H9 (cell line): ENCODE measurements around the gene AP3S2. TPM values are rescaled to one million over a fixed set of nuclear protein-coding genes. Genes with fewer than 3 reads are reported as not detected.
"Not testable (repeated sequence)": the region's sequence is repeated elsewhere in the genome, so short reads cannot be mapped to it uniquely, and the experiment has no call there.

Experiments used
- DNase-seq: peaks from one replicate; pipeline ENCODE4 v3.0.0-alpha.2; 2017
- H2AFZ ChIP-seq: one replicate; pipeline ENCODE4 v1.6.1; 2013; ENCODE audit warnings: mild to moderate bottlenecking, low read length, control low read depth, moderate library complexity
- H2AK5ac ChIP-seq: 2 replicates; pipeline ENCODE4 v1.6.1; 2013; ENCODE audit warnings: low read length, control low read depth, mixed read lengths; ENCODE audit not compliant: insufficient read length
- H2BK120ac ChIP-seq: one replicate; pipeline ENCODE4 v1.6.1; 2013; ENCODE audit warnings: low read depth, mild to moderate bottlenecking, low read length, control low read depth, inconsistent platforms; ENCODE audit not compliant: poor library complexity, severe bottlenecking
- H2BK12ac ChIP-seq: 2 replicates; pipeline ENCODE4 v1.6.1; 2013; ENCODE audit warnings: low read length, control low read depth, mixed read lengths, low read depth; ENCODE audit not compliant: insufficient read length
- H2BK15ac ChIP-seq: 2 replicates; pipeline ENCODE4 v1.6.1; 2013; ENCODE audit warnings: low read depth, low read length, control low read depth
- H2BK20ac ChIP-seq: one replicate; pipeline ENCODE4 v1.6.1; 2013; ENCODE audit warnings: low read depth, mild to moderate bottlenecking, low read length, control low read depth, inconsistent platforms; ENCODE audit not compliant: poor library complexity, severe bottlenecking
- H2BK5ac ChIP-seq: 2 replicates; pipeline ENCODE4 v1.6.1; 2013; ENCODE audit warnings: low read length, control low read depth, mixed read lengths; ENCODE audit not compliant: insufficient read length
- H3K14ac ChIP-seq: 2 replicates; pipeline ENCODE4 v1.6.1; 2013; ENCODE audit warnings: low read length, control low read depth; ENCODE audit not compliant: insufficient read depth
- H3K18ac ChIP-seq: 2 replicates; pipeline ENCODE4 v1.6.1; 2013; ENCODE audit warnings: low read depth, mild to moderate bottlenecking, mixed read lengths, low read length, control low read depth; ENCODE audit not compliant: insufficient read length
- H3K23ac ChIP-seq: 2 replicates; pipeline ENCODE4 v1.6.1; 2013; ENCODE audit warnings: low read length, control low read depth, mixed read lengths, low read depth; ENCODE audit not compliant: insufficient read length
- H3K23me2 ChIP-seq: 2 replicates; pipeline ENCODE4 v1.6.1; 2013; ENCODE audit warnings: low read depth, mild to moderate bottlenecking, mixed read lengths, low read length, control low read depth; ENCODE audit not compliant: insufficient read length, poor library complexity, severe bottlenecking
- H3K27ac ChIP-seq: 2 replicates; pipeline ENCODE4 v1.5.1; 2013; ENCODE audit warnings: low read length, control low read depth, mixed read lengths, low read depth; ENCODE audit not compliant: insufficient read length
- H3K27me3 ChIP-seq: 2 replicates; pipeline ENCODE4 v1.6.1; 2013; ENCODE audit warnings: low read length, control low read depth, inconsistent platforms; ENCODE audit not compliant: insufficient read depth
- H3K4ac ChIP-seq: 2 replicates; pipeline ENCODE4 v1.6.1; 2013; ENCODE audit warnings: low read depth, mild to moderate bottlenecking, control low read depth, inconsistent platforms, low read length, moderate library complexity
- H3K4me1 ChIP-seq: 2 replicates; pipeline ENCODE4 v1.6.1; 2013; ENCODE audit warnings: low read length, control low read depth, inconsistent platforms; ENCODE audit not compliant: insufficient read depth
- H3K4me2 ChIP-seq: 2 replicates; pipeline ENCODE4 v1.6.1; 2013; ENCODE audit warnings: low read length, control low read depth, mixed read lengths; ENCODE audit not compliant: insufficient read length, insufficient read depth
- H3K56ac ChIP-seq: 2 replicates; pipeline ENCODE4 v1.6.1; 2013; ENCODE audit warnings: low read depth, mild to moderate bottlenecking, mixed read lengths, low read length, control low read depth; ENCODE audit not compliant: insufficient read length
- H3K79me1 ChIP-seq: 2 replicates; pipeline ENCODE4 v1.6.1; 2013; ENCODE audit warnings: low read depth, mild to moderate bottlenecking, moderate library complexity, low read length, control low read depth, inconsistent platforms; ENCODE audit not compliant: insufficient read depth, poor library complexity, severe bottlenecking
- H3K79me2 ChIP-seq: 2 replicates; pipeline ENCODE4 v1.6.1; 2013; ENCODE audit warnings: low read length, control low read depth, inconsistent platforms; ENCODE audit not compliant: insufficient read depth
- H3K9ac ChIP-seq: 2 replicates; pipeline ENCODE4 v1.6.1; 2013; ENCODE audit warnings: low read length, control low read depth, mixed read lengths; ENCODE audit not compliant: insufficient read length; ENCODE audit errors: extremely low read depth
- H3K9me3 ChIP-seq: one replicate; pipeline ENCODE4 v1.6.1; 2013; ENCODE audit warnings: low read depth, low read length, inconsistent platforms; ENCODE audit not compliant: control insufficient read depth
- H3T11ph ChIP-seq: one replicate; pipeline ENCODE4 v1.6.1; 2013; ENCODE audit warnings: mild to moderate bottlenecking, low read length, control low read depth, inconsistent platforms
- H4K20me1 ChIP-seq: one replicate; pipeline ENCODE4 v1.6.1; 2013; ENCODE audit not compliant: control insufficient read depth, insufficient read length, insufficient read depth
- H4K5ac ChIP-seq: 2 replicates; pipeline ENCODE4 v1.6.1; 2013; ENCODE audit warnings: low read depth, mild to moderate bottlenecking, mixed read lengths, low read length, control low read depth; ENCODE audit not compliant: insufficient read length
- H4K8ac ChIP-seq: replicated peaks from 2 replicates; pipeline ENCODE4 v1.6.1; 2013; ENCODE audit warnings: low read length, control low read depth, mixed read lengths, low read depth; ENCODE audit not compliant: insufficient read length
- H4K91ac ChIP-seq: 2 replicates; pipeline ENCODE4 v1.6.1; 2013; ENCODE audit warnings: low read depth, mild to moderate bottlenecking, moderate library complexity, mixed read lengths, low read length, control low read depth; ENCODE audit not compliant: insufficient read length
- H3K27ac Mint-ChIP-seq, 3 experiments: 2 replicates in 2 of 3; 3 replicates in 1 of 3; pipeline ENCODE4 v1.8.0; 2020 to 2021; ENCODE audit warnings: mixed read lengths in 3 of 3, mild to moderate bottlenecking in 1 of 3, moderate library complexity in 1 of 3
- H3K27me3 Mint-ChIP-seq: 2 replicates; pipeline ENCODE4 v1.8.0; 2021; ENCODE audit warnings: low read depth, mild to moderate bottlenecking, moderate library complexity, mixed read lengths
- H3K36me3 Mint-ChIP-seq, 3 experiments: 2 replicates in 2 of 3; 3 replicates in 1 of 3; pipeline ENCODE4 v1.8.0; 2020 to 2021; ENCODE audit warnings: low read depth in 3 of 3, mixed read lengths in 3 of 3; ENCODE audit not compliant: insufficient read depth in 1 of 3
- H3K4me1 Mint-ChIP-seq, 2 experiments: 2 replicates each; pipeline ENCODE4 v1.8.0; 2020; ENCODE audit warnings: mixed read lengths in 2 of 2
- H3K4me3 Mint-ChIP-seq, 2 experiments: 2 replicates in 1 of 2; 3 replicates in 1 of 2; pipeline ENCODE4 v1.8.0; 2020 to 2021; ENCODE audit warnings: mild to moderate bottlenecking in 2 of 2, mixed read lengths in 2 of 2, moderate library complexity in 1 of 2
- H3K9me3 Mint-ChIP-seq, 2 experiments: 2 replicates in 1 of 2; 3 replicates in 1 of 2; pipeline ENCODE4 v1.8.0; 2020; ENCODE audit warnings: mild to moderate bottlenecking in 2 of 2, mixed read lengths in 2 of 2, moderate library complexity in 1 of 2
- WGBS: extraction: QIAGEN DNeasy Blood & Tissue Kit; methylation state at CpG from one replicate; pipeline ENCODE4 v1.1.7; 2013; ENCODE audit warnings: missing lambda C conversion rate, low lambda C conversion rate, mixed read lengths; ENCODE audit not compliant: insufficient read length; ENCODE audit errors: extremely low coverage; 5-methylcytosine and 5-hydroxymethylcytosine counted together
- total RNA-seq: library from RNA; stranded (reverse); gene quantifications from 2 replicates; pipeline ENCODE4 v1.2.1, GENCODE V29; 2021
- TF ChIP-seq, protein P1 (sequence below): fragments of 200-600 bp; sonication (generic); conservative IDR thresholded peaks from 3 replicates; pipeline ENCODE4 v1.8.0; 2021; ENCODE audit warnings: antibody characterized with exemption, mild to moderate bottlenecking

AP3S2 gene
- total RNA-seq, 1 experiment from 2014 or later: 33.9 TPM

DNA sequence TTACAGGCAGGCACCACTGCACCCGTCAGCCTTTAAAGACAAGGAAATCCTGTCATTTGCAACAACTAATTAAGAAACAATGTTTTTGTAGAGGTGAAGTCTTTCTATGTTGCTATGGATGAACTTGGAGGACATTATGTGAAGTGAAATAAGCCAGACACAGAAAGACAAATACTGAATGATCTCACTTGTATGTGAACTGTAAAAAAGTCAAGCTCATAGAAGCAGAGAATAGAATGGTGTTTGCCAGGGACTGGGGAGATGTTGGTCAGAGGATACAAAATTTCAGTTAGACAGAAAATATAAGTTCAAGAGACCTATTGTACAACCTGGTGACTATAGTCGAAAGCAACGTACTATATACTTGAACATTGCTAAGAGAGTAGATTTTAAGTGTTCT lies 46.1 kb upstream of the AP3S2 start:
- no peak overlapping the region for H2AK5ac ChIP-seq
- H3K18ac ChIP-seq: no peak overlapping the region
- H2BK120ac ChIP-seq: no peak overlapping the region
- no peak overlapping the region for H2BK5ac ChIP-seq
- H3K4me2 ChIP-seq: no peak overlapping the region
- TF ChIP-seq, protein P1, sequence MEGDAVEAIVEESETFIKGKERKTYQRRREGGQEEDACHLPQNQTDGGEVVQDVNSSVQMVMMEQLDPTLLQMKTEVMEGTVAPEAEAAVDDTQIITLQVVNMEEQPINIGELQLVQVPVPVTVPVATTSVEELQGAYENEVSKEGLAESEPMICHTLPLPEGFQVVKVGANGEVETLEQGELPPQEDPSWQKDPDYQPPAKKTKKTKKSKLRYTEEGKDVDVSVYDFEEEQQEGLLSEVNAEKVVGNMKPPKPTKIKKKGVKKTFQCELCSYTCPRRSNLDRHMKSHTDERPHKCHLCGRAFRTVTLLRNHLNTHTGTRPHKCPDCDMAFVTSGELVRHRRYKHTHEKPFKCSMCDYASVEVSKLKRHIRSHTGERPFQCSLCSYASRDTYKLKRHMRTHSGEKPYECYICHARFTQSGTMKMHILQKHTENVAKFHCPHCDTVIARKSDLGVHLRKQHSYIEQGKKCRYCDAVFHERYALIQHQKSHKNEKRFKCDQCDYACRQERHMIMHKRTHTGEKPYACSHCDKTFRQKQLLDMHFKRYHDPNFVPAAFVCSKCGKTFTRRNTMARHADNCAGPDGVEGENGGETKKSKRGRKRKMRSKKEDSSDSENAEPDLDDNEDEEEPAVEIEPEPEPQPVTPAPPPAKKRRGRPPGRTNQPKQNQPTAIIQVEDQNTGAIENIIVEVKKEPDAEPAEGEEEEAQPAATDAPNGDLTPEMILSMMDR: no peak
- H3K79me1 ChIP-seq: no peaks in the 10 kb centered on the region
- Mint-ChIP-seq H3K9me3 (no peaks in the 10 kb centered on the region), H3K4me3 (no peak overlapping the region), H3K27ac (no peak overlapping the region), H3K27me3 (peaks cover 4% of the 10 kb centered on the region), H3K36me3 (no peaks in the 10 kb centered on the region), H3K4me1 (no peaks in the 10 kb centered on the region)
- no peak overlapping the region for H3K23ac ChIP-seq
- no peak overlapping the region for H4K5ac ChIP-seq
- no peak overlapping the region for H3K27ac ChIP-seq
- no peaks in the 10 kb centered on the region for H3K4me1 ChIP-seq
- no peaks in the 10 kb centered on the region for H3K23me2 ChIP-seq
- H3K9ac ChIP-seq: no peak overlapping the region
- no peak overlapping the region for H4K91ac ChIP-seq
- H3K27me3 ChIP-seq: no peaks in the 10 kb centered on the region
- WGBS: no CpG with 5 or more reads among the region's 3 CpGs
- H3T11ph ChIP-seq: no peak overlapping the region
- H2BK15ac ChIP-seq: no peak overlapping the region
- no peak overlapping the region for H3K4ac ChIP-seq
- H4K20me1 ChIP-seq: no peaks in the 10 kb centered on the region
- no peak overlapping the region for H2BK20ac ChIP-seq
- H3K9me3 ChIP-seq: no peaks in the 10 kb centered on the region
- no peak overlapping the region for H3K14ac ChIP-seq
- no peak overlapping the region for H2BK12ac ChIP-seq
- H2AFZ ChIP-seq: no peak overlapping the region
- no peak overlapping the region for H4K8ac ChIP-seq
- H3K79me2 ChIP-seq: no peaks in the 10 kb centered on the region
- no peak for DNase-seq
- no peak overlapping the region for H3K56ac ChIP-seq

- not testable (repeated sequence) for H4K20me1 ChIP-seq, H2BK12ac ChIP-seq, H2BK20ac ChIP-seq, H3K4me2 ChIP-seq, H3K79me1 ChIP-seq, H2AK5ac ChIP-seq, H4K5ac ChIP-seq, H2AFZ ChIP-seq, H3K27me3 ChIP-seq, H4K8ac ChIP-seq, H2BK15ac ChIP-seq, H3K4me3 Mint-ChIP-seq, H3K56ac ChIP-seq, H3K9ac ChIP-seq, H2BK120ac ChIP-seq, H3T11ph ChIP-seq, H3K23ac ChIP-seq, H2BK5ac ChIP-seq, H3K9me3 Mint-ChIP-seq, H3K14ac ChIP-seq, H3K27me3 Mint-ChIP-seq, H3K9me3 ChIP-seq, H3K4me1 Mint-ChIP-seq, H4K91ac ChIP-seq, H3K18ac ChIP-seq, H3K23me2 ChIP-seq, H3K79me2 ChIP-seq, H3K27ac Mint-ChIP-seq, H3K4ac ChIP-seq, DNase-seq, H3K36me3 Mint-ChIP-seq, H3K4me1 ChIP-seq, H3K27ac ChIP-seq
- WGBS: no CpG with 5 or more reads among the region's 2 CpGs
Observed at GRCh38 chr15:89939377-89939776, 45.6 kb upstream of the AP3S2 start.
